ENCODE data around the gene TSPAN19.

- TF ChIP-seq EZH2 (IDR thresholded peaks at IDR 0.05; ENCODE audit: borderline replicate concordance, low read depth, low read length) (no peak), ZKSCAN8 (CRISPR knock-in tag; IDR thresholded peaks at IDR 0.05) (no peak), CXXC5 (CRISPR knock-in tag; IDR thresholded peaks at IDR 0.05) (no peak), PRDM10 (IDR thresholded peaks at IDR 0.05; ENCODE audit: partially characterized antibody) (no peak)
Measured at GRCh38 chr12:84995641-84996040, 40.4 kb downstream of the TSPAN19 start.

Measured in K562 (cell line).